IPS DF 4.7 (cell line): ENCODE data around the gene EHMT2.
"Not testable (repeated sequence)": the region's sequence is repeated elsewhere in the genome, so short reads cannot be mapped to it uniquely, and the experiment has no call there.

ENCODE experiments used
- DNase-seq: peaks from one replicate; pipeline ENCODE4 v3.0.0-alpha.2; 2013; ENCODE audit warnings: low spot score; ENCODE audit errors: extremely low read depth

The EHMT2 gene

DNA sequence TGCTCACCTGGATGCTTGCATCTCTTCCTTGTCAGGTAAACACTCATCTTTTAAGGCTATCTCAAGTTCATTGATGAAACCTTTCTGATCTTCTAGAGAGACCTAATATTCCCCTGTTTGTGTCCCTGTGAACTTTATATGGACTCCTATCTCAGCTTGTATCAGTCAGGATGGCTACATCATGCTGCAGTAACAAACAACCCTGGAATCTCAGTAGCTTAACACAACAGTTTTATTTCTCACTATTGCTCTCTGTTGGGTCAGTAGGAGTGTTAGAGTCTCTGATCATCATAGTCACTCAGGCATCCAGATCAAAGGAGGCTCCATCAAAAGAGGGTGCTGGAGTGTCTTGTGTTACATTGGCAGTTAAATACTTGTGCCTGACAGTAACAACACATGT is 17.9 kb upstream of the EHMT2 start:
- no peak for DNase-seq

DNA sequence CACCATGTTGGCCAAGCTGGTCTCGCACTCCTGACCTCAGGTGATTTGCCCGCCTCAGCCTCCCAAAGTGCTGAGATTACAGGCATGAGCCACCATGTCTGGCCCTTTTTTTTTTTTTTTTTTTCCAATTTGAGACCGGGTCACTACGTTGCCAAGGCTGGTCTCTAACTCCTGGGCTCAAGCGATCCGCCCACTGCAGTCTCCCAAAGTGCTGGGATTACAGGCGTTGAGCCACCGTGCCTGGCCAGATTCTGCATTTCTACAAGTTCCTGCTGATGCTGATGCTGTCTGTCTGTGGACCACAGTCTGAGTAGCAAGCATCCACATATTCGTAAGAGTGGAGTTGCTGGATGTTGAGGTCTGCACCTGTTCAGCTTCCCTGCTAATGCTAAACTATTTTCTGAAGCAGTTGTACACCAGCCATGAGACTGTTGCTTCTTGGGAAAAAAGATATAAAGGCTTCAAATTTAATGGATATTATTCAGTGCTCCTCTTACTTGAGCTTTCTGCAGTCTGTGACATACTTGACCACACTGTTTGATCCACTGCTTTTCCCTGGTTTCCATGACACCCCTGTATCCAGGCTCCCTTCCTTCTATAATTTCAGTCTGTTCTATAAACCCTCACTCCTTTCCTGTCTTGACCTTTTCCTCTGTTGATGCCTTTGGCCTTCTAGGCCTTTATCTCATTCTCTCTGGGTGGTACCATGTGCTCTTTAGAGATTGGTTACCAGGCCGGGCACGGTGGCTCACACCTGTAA is 14.5 kb upstream of the EHMT2 start:
- DNase-seq: no peak

DNA sequence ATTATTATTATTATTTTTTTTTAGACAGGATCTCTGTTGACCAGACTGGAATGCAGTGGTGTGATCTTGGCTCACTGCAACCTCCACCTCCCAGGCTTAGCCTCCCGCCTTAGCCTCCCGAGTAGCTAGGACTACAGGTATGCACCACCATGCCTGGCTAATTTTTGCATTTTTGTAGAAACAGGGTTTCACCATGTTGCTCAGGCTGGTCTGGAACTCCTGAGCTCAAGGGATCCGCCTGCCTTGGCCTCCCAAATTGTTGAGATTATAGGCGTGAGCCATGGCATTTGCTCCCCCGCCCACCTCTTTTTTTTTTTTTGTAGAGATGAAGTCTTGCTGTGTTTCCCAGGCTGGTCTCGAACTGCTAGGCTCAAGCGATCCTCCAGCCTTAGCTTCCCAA is 11.8 kb upstream of the EHMT2 start:
- DNase-seq: not testable (repeated sequence)

GRCh38 chr6:31908791-31909190 is 11.3 kb upstream of the EHMT2 start:
- no peak for DNase-seq

- not testable (repeated sequence) for DNase-seq
Measured at GRCh38 chr6:31908255-31908654, 10.8 kb upstream of the EHMT2 start.

DNA sequence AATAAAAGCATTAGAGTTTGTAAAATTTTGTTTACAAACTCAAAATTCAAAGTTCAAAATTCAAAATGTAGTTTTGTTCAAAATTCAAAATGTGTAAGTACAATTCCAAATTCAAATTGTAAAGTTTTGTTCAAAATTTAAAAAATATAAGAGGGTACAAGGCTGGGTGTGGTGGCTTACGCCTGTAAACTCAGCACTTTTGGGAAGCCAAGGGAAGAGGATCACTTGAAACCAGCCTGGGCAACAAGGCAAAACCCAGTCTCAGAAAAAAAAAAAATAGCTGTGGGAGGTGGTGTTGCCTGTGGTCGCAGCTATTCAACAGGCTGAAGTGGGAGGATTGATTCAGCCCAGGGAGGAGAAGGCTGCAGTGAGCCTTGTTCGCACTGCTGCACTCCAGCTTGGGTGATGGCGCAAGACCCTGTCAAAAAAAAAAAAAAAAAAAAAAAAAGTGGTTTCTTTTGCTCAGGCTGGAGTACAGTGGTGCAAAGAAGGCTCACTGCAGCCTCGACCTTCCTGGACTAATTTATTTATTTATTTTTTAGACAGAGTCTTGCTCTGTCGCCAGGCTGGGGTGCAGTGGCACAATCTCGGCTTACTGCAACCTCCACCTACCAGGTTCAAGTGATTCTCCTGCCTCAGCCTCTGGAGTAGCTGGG is 9.8 kb upstream of the EHMT2 start:
- no peak for DNase-seq

DNA sequence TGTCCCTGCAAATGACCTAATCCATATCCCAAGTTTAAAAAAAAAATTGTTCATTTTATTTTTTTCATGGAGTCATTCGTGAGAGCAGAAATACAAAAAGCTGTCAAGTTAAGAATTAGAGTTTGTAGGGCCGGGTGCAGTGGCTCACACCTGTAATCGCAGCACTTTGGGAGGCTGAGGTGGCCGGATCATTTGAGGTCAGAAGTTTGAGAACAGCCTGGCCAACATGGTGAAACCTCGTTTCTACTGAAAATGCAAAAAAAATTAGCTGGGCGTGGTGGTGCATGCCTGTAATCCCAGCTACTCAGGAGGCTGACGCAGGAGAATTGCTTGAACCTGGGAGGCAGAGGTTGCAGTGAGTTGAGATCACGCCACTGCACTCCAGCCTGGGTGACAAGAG is 9.2 kb upstream of the EHMT2 start:
- not testable (repeated sequence) for DNase-seq

DNA sequence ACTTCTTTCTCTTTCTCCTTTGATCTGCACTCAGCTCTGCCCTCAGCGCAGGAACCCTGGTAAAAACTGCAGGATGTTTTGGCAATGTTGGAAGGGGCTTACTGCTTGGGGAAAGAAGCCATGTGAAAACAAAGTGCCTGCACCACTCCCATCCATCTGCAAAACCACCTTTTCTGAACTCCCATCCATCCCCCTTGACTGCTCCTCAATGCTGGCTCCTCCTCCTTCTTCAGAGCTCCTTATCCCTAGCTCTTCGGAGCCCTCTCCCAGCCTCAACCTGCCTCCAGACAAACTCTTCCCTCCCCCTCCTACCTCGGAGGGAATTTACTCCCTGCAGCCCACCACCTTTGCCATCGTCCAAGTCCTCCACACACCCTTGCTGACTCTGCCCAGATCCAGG is 8.6 kb upstream of the EHMT2 start:
- DNase-seq: no peak

DNA sequence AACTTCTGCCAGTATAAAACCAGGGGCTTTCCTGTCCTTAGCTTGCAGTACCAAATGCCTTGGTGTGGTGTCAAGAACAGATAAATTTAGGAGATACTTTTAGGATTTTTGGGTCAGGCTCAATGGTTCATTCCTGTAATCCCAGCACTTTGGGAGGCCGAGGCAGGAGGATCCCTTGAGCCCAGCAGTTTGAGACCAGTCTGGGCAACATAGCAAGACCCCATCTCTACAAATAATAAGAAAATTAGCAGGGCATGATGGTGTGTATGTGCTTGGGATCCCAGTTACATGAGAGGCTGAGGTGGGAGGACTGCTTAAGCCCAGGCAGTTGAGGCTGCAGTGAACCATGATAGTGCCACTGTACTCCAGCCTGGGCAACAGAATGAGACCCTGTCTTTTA is 7.5 kb upstream of the EHMT2 start:
- DNase-seq: no peak

GRCh38 chr6:31903957-31904356 is 6.5 kb upstream of the EHMT2 start:
- no peak for DNase-seq

GRCh38 chr6:31901953-31902643 is 4.6 kb upstream of the EHMT2 start, which contains the start of gene ZBTB12:
ZBTB12 (minus strand) TSS chr6:31902086; CDS start chr6:31901305, 781 bp downstream.
- no peak for DNase-seq

DNA sequence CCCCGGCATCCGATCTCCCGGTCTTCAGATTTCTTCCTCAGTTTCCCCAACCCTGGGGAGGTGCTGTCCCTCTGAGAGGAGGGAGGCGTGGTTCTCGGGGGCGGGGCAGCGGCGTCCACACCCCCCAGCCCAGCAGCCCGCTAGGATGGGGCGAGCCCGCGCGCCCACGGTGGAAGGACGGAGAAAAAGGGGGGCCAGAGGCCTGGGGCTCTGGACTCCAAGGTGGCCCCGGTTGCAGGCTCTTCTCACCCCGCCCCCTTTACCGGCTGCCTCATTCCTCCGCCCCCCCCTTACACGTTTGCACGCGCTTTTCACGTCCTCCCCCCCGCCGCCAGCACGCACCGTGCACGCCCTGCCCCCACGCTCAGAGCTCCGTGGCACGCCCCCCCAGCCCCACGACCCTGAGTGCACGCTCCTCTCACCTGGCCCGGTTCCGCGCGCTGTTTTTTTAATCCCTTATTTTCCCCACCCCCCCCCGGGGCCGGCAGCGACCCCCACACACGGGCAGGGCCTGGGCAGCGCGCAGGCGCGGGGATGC is 4.0 kb upstream of the EHMT2 start:
- no peak for DNase-seq

- no peak for DNase-seq
Measured at GRCh38 chr6:31900917-31901414, 3.5 kb upstream of the EHMT2 start.

DNA sequence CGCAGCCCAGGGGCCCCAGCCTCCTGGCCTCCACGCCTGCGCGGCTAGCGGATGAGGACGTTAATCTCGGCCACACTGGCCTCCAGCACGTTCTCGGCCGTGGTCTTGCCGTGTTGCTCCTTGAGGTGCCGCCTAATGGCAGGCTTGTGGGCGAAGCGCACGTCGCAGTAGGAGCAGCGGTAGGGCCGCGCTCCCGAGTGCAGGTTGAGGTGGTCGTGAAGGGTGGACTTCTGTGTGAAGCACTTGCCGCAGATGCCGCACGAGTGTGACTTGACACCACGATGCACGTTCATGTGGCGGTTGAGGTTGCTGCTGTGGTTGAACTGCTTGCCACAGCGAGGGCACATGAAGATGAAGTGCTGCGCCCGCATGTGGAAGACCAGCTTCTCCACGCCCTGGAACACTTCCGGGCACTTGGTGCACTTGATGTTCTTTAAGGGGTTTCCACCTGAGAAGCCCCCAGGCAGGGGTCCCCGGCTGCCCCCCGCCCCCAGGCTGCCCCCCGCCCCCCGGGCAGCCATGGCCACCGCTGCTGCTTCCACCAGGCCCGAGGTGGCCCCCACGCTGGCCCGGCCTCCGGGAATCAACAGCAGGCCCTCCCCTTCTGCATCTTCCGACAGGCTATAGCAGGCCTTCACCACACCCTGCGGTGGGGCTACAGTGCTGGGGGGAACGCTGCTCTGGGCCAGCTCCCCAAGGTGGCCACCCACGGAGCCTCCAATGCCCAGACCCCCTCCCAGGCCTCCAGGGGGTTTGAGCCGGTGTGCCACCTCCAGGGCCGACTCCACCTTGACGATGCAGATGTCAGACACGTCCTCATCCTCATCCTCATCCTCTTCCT is 2.6 kb upstream of the EHMT2 start:
- DNase-seq: no peak

DNA sequence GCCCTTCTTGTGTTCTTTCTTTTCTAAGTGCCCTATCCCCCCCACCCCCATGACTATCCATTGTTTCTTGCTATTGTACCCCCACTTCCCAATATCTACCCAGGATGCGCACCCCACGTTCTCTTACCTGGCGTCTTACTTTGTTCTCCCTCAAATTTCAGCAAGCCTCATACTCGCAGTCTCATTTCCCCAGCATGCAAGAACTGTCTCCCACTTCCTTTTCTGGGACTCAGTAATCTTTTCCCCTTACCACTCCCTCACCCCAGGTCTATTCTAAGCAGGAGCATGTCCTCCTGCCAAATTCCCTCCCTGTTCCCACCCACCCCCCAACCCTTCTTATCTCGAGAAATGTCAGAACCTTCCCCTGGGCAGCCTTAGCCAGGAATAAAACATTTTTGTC is 1.7 kb upstream of the EHMT2 start:
- no peak for DNase-seq

DNA sequence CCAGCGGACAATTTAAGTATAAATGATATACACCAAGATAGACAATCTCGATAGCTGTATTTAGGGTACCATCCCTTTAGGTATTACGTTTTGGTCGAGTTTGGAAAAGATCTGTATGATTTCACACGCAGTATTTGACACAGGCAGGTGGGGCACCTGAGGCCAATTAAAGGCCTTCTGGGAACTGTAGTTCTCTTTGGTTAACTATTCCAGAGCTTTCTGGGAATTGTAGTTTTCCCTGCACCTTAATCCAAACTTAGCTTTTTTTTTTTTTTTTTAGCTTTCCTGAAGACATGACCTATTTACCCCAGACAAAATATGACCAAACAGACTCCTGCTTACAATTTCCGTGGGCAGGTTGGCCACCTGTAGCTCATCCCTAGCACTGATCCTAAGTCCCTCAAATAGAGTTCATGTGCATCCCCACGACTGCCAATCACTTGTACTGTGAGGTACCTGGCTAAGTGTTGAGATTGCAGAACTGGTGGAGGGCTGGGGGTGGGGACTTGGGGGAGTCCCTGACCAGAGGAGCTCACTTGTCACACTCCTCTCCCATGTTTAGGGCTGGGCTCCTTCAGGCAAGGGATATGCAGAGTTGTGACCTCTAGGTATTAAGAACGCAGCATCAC is 999 bp upstream of the EHMT2 start:
- no peak for DNase-seq

- no peak for DNase-seq
Measured at GRCh38 chr6:31896856-31897611, 464 bp downstream of the EHMT2 start.

- DNase-seq: no peak
Measured at GRCh38 chr6:31896493-31896855, 1.0 kb downstream of the EHMT2 start.

DNA sequence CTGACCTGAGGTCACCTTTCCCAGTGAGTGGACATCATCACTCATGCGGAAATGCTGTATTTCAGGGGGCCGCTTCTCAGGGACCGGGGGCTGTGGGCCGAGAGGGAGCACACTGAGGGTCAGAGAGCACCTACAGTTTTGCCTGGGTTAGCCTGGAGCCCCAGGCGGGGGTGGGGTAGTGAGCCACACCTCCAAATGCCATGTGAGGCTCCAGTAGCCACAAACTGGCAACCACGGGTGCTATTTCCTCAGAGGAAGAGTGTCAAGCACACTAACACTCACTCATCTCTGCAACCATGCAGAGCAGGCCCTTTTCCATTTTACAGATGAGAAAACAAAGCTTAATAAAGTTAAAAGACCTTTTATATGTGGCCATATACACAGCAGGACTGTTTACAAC is 4.7 kb downstream of the EHMT2 start:
- no peak for DNase-seq
